ENCODE results near the gene MGAT1.
"Not testable (repeated sequence)": the region's sequence is repeated elsewhere in the genome, so short reads cannot be mapped to it uniquely, and the experiment has no call there.

GRCh38 chr5:180827374-180827773 lies 24.8 kb upstream of the MGAT1 start:
- not testable (repeated sequence) for TF ChIP-seq TAF1 (IDR thresholded peaks at IDR 0.05; ENCODE audit: borderline replicate concordance, low read depth, low read length); POLR2A (IDR thresholded peaks at IDR 0.05; ENCODE audit: low read depth, low read length)

All from GM12892 (cell line).